EL (cell line): ENCODE data around the gene MOXD1.
A peak's percentile ranks its signal among the peaks of the same experiment; 100 is the strongest.
"Not testable (repeated sequence)": the region's sequence is repeated elsewhere in the genome, so short reads cannot be mapped to it uniquely, and the experiment has no call there.

Experiments used
- DNase-seq: peaks from one replicate; pipeline ENCODE4 v3.0.0-alpha.2; 2016

Gene MOXD1

DNA sequence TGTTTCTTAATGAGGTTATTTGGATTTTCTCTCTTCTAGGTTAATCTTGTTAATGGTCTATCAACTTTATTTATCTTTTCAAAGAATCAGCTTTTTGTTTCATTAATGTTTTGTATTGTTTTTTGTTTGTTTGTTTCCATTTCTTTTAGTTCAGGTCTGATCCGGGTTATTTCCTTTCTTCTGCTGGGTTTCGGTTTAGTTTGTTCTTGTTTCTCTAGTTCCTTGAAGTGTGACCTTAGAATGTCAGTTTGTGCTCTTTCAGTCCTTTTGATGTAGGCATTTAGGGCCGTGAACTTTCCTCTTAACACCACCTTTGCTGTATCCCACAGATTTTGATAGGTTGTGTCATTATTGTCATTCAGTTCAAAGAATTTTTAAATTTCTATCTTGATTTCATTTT is 49.3 kb downstream of the MOXD1 start:
- DNase-seq = not testable (repeated sequence)

DNA sequence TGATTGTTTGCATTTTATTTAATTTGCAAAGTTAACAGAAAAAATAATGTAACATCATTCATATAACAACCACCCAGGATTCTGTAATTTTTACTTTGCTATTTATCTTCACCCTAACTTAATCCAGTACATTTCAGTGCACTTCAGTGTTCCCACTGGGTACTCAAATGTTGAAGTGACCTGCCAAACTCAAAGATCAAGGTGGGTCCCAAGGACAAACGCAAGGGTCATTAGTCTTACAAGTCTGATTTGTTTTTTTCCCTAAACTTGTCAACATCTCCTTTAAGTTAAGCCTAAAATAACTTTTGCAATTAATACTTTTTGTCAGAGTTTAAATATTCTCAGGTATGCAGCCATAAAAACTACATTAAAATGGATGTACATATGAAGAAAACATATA is 53.0 kb downstream of the MOXD1 start:
- no peak for DNase-seq

DNA sequence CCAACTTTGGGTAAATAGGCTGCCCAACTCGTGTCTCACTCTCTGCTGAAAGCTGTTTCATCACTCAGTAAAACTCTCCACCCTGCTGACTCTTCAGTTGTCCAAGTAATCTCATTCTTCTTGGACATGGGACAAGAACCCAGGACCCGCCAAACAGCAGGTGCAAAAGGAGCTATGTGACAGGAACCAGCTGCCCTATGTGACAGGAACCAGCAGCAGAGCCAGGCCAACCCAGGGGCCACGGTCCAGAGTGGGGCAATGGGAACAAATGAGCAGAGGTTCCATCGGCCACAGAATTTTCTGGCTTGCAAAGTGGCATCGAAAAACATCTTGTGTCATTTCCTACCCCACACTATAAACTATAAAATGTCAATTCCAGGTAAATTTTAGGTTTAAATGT is 56.5 kb downstream of the MOXD1 start:
- no peak for DNase-seq

DNA sequence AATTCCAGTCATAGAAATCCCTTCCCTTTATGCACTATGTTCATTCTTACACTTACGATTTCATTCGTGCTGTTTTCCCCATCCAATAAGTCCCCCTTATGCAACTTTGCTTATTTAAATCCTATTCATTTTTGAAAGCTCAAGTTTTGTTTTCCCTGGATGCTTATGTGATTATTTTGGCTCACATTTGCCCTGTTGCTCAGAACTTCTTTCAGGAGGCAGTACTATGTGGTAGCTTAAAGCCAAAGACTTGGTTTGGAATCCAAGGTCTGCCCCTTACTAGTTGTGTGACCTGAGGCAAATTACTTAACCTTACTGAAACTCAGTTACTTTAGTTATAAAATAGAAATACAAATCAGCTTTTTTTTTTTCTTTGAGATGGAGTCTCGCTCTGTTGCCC is 59.6 kb downstream of the MOXD1 start:
- DNase-seq = no peak

DNA sequence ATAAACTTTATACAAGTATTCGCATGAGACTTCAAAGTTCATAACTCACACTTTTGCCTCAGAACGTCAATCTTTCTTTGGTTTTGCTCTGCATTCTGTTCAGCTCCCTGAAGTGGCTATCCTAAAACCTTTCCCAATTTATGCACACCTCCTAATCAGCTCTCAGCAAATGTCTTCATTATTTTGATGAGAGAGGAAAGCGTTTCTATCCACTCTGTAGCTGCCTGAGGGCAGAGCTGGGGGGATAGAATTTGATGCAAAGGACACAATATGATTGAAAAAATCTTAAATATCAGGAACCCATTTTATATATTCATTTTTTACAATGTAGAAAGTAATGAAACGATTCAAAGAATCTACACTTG is 66.8 kb downstream of the MOXD1 start:
- DNase-seq = no peak

DNA sequence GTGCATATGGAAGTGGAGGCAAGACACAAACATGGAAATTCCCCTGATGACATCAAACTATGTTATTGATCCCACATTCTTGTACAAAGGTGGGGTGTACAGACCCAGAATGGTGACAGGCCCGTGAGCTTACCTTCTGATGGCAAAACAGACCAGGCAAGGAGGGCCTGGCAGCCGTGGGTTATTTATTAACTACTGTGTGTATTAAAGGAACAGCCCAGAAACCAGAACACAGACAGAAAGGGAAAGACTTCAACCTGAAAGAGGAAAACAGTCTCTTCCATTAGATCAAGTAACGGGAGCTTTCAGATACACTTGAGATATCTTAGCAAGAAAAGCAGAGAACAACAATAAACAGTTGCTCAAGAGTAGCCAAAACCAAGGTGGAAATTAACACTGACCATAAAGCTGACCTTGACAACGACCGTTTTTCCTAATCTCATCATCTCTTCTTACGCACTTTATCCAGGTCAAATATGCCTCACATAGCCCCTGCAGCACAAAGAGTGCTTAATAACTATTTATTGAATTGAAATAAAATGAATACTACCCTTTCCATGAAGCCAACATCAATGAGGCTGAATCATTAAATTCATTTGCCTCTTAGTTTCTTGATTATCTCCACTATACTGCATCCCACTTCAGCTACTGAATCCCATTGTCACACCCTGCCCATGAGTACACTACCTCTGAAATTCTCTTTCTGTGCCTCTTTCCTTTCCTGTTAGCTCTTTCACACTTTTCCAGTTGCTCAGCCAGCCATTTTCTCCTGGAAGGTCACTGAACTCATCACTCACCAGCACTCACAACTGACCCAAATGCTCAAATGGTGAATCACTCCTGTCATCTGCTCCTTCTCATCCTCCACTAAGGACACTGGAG is 67.4 kb downstream of the MOXD1 start:
- peak; percentile 96 for DNase-seq

DNA sequence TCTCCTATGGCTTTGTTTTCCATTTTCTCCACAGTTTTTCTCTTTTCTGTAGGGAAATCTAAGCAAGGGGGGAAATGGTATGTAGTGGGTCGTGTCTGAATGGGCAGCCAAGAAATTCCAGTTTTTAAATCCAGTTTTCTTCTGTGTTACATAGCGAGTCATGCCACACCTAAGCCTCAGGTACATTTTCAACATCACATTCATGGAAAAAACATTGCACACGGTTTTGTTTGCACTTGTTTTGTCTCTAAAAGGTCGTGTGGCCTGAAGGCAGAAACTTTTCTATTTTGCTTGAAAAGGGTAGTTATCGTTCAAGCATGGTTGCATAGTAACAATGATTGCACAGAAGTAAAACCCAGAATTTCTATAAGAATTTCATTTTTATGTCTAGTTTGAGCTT is 70.5 kb downstream of the MOXD1 start:
- DNase-seq = no peak

DNA sequence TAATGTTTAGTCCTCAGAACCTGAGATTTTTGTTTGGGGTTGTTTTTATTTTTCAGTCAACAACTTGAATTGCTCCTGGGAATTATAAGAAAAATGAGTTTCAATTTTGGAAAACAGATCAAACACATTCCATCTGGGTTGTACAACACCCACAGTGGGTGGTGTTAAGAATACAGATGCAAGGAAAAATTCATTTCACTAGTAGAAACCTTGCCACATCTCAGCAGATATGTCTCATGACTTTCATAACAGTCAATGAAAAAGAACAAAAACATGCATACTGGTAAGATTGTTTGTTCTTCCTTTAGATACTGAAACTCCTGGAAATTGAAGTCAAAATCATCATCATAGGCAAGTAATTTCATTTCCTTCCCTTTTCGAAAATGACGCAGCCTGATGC is 78.9 kb downstream of the MOXD1 start:
- DNase-seq = no peak

DNA sequence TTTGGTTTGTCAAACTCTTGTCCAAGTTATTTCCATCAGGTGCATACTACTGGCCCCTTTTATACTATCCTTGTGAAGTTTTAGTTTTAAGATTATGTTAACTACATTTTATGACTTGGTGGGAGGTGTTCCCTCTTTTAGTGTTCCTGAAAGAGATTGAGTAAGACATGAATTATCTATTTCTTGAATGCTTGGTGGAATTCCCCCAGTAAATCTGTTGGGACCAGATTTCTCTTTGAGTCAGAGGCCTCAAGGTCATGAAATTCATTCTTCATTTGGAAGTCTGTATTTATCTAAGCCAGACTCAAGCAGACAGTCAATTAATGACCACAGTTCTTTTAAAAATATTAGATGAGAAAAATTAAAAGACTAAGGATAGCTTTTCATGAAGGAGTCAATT is 81.3 kb downstream of the MOXD1 start:
- peak; percentile 78 for DNase-seq

DNA sequence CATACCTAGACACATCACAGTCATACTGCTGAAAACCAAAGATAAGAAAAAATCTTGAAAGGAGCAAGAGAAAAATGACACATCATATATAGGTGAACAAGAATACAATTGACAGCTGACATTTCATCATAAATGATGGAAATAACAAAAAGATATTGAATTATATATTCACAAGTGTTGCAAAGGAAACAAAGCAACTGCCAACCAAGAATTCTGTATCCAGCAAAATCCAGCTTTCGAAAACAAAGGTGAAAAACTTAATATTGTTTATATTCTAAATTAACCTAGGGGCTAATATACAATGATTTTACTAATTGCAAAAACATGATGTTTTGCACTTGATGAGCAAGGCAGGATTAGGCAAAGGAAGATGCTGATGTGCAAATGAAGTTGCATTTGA is 84.3 kb downstream of the MOXD1 start:
- no peak for DNase-seq

DNA sequence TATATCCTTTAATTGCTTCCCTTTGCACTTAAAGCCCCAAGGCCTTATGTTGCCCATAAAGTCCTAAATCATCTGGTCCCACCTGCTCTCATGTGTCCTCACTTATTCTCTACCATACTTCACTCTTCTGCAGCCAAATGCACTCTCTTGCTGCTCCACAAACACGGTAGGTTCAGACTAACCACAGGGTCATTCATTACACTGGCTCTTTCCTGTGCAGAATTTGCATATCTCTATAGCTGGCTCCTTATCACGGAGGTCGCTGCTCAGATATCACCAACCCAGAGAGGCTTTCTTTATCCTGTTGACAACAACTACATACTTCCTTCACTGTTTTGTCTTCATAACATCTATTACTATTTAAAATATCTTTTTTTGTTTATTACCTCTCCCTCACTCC is 86.8 kb downstream of the MOXD1 start:
- DNase-seq = no peak

DNA sequence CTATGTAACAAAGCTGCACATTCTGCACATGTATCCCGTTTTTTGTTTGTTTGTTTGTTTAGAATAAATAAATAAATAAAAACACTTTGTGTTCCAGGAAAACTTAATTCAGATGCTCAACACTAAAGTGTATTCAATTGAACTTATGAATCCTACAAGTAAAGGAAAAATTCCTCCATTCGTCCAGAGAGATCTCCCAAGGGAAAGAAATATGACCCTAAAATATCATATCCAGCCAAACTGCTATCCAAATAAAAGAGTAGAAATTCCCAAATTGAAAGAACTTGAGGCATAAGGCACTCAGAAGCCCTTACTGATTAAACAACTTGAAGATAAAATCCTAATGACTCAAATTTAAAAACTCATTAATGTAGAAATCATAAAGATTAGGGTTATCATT is 90.4 kb downstream of the MOXD1 start:
- DNase-seq = no peak

DNA sequence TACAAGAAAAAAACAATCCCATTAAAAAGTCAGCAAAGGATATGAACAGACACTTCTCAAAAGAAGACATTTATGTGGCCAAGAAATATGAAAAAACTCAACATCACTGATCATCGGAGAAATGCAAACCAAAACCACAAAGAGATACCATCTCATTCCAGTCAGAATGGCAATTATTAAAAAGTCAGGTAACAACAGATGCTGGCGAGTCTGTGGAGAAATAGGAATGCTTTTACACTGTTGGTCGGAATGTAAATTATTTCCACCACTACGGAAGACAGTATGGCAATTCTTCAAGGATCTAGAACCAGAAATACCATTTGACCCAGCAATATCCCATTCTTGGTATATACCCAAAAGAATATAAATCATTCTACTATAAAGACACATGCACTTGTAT is 91.1 kb downstream of the MOXD1 start:
- peak; percentile 28 for DNase-seq

DNA sequence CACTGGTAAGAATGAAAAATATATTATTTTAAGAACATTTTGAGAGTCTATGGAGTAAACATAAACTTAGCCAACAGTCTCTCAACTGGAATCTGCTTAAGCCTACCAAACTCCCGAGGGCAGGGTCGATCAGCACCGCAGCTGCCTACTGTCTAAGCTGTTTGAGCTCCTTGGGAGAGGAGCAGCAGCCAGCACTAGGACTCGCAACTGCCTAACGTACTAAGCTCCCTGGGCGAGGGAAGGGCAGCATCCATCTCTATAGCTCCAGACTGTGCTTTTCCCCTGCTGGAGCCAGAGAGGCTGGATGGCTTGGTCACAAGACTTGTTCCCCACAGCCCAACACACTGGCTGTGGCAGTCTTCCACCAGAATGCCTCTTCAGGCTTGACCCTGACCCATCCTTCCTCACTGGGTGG is 96.4 kb downstream of the MOXD1 start:
- no peak for DNase-seq

DNA sequence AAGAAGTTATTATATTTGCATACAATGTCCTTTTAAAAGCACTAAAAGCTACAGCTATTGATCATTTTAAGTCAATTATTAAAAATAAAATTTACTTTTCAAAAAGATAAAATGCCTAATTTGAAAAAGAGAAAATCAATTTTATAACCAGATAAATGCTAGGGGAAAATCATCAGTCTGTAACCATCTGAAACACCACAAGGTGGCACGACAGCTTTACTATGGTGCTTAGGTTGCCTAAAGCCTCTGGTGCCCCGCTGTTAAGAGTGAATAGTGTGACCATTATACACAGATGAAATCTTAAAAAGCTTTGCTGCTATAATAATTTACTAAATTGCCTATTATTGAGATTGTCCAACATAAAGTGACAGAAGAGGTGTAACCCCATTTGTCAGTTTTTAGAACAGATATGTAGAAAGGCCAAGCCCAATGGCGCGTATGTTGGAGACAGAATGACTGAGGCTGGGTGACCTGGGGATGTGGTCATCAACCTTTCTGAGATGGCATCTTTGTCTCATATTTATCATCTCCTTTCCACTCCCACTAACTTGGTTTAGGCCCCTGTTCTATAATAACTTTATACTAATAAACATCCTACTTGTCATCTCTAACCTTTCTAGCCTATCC is 100.8 kb downstream of the MOXD1 start:
- peak; percentile 50 for DNase-seq

DNA sequence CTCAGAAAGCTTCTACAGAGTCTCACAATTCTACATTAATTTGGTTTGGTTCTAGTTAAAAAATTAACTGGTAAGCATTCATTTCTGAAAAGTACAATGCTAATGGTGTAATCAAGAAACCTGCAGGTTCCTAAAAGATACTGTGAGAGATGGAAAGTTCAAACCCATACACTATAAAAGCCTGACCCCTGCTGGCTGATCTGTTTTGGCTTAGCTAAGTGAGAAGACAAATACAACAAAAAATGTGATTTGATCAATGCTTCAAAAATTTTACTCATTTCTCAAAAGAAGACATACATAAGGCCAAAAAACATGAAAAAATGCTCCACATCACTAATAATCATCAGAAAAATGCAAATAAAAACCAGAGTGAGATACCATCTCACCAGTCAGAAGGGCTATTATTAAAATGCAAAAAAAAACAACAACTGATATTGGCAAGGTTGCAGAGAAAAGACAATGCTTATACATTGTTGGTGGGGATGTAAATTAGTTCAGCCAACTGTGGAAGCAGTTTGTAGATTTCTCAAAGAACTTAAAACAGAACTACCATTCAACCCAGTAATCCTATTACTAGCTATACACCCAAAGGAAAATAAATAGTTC is 102.8 kb downstream of the MOXD1 start:
- peak; percentile 46 for DNase-seq

DNA sequence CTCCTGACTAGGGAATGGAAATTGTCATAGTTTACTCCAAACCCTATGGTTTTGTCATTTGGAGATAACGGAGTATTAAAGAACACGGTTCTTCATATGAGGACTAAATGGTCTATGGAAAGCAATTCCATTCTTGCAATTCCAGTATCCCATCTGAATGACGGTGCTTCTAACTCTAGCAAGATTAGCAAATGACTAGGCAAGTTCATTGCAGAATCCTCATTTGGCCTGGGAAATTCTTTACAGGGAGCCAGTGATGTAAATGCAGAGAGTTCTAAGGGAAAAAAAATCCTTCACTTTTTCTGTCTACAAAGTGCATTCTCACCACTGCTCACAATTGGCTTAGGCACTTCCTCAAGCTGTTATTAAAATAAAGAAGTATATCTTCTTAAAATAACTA is 111.5 kb downstream of the MOXD1 start:
- no peak for DNase-seq

DNA sequence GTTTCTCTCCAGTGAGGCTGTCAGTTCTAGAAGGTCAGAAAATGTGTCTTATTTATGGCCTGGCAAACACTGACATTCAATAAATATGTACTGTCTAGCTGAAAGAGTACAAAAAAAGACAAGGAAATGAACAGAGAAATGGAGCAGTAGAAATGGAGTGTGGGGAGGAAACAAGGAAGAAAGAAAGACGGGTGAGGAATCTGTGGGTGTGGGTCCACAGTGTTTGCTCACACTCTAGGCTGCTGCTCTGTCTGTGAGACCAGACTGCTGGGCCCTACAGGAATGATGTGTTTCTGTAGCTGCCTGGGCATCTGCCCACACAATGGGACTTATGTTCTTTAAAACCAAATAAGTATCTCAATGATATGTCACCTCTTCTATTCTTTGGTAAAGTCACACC is 114.2 kb downstream of the MOXD1 start:
- DNase-seq = no peak

DNA sequence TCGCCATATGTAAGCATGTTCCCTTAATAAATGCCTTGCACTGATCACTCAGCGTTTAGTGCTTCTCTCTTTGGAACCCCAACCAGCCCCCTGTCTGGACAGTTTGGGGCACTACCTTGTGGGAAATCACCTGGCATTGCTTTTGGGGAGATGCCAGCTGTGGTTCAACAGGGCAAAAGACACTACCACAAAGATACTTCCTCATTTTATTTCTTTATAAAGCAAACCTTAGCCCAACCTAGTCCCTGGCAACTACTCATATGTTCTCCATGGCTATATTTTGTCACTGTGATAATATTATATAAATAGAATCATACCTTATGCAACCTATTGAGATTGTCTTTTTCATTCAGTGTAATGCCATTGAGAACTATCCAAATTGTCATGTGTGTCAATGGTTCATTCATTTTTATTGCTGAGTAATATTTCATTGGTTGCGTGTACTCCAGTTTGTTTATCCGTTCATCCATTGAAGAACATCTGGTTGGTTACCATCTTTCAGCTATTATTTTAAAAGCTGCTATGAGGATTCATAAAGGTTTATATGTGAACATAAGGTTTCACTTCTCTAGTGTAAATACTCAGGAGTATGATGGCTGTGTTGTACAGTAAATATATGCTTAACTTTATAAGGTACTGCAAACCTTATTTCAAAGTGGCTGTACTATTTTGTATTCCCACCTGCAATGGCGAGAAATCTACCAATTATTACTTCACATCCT is 114.8 kb downstream of the MOXD1 start:
- no peak for DNase-seq

DNA sequence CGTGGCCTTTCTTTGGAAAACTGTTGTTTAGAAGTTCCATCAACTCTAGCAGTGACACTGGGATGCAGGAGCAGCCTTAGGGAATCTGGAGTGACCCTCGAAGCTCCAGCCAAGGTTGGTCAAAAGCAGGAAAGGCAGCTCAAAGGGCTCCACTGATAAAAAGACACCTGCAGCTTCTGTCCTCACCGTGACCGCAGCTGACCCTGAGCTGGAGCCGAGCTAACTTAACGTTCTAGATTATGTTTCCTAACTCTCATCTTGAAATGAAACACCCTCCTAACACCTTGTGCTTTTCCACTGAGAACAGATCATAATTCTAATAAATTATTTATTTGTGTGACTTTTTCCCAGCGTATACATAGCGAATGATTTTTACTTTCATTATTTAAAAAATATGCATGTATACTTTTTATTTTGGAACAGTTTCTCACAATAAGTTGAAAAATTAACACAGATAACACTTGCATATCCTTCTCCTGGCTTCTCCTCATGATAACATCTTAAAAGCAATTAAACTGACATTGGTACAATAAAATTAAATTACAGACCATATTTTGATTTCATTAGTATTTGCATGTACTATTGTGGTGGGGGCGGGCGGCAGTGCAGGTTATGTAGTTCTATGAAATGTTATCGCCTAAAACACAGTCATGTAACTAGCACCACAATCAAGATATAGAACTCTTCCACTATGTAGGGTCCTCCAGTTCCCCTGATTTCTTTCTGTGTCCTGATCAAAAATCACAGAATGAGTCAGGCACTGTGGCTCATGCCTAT is 116.1 kb downstream of the MOXD1 start:
- DNase-seq = no peak

DNA sequence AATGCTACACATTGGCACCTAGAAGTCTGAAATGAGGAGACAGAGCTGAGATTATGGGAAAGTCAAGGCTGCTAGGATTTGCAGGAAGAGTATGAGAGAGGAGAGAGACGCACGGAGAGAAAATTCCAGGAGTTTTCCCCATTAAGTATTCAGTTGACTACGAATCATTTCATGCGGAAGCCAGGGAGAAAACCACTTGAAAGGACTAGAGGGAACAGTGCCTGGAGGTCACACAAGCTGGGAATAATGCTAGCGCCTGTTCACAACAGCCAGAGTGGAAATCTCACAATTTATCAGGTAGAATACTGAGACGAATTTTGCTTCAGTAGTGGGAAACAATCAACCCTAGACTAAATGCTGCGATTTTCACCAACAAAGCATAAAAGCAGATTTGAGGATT is 118.6 kb downstream of the MOXD1 start:
- DNase-seq = no peak

DNA sequence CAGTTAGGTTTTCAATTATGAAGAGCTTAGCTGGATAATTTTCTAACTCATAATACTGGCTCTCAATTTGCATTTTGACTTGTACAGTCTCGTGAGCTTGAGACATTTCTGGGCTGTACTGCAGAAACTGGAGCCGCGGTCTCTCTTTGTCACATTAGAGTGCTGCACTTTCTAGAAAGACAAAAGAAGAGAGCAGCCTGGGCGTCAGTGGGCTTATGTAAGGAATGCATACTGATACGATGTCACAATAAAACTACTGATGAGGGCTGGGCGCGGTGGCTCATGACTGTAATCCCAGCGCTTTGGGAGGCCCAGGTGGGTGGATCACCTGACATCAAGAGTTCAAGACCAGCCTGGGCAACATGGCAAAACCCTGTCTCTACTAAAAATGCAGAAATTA is 120.8 kb downstream of the MOXD1 start:
- DNase-seq = no peak

DNA sequence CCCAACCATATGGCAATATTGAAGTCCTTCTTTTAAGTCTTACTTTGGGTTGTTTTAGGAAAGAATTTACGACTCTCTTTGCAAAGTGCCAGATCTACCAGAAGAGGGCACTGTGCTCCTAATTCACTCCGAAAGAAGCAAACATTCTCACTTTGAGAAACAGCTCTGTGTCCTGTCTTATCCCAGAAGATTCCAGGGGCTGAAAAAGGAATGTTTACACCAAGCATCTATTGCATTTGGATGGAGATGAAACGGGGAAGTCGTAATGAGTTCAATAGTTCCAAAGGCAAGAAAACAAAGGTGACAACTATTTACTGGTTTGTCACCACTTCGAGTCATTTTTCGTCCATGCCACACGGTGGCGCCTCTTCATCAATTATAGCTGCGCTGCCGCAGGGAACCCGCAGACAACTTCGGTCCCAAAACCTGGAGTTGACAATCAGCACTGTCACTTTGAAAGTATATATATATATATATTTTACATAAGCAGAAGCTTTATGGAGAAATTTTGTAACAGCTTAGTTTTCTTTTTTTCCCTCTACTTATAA is 121.6 kb downstream of the MOXD1 start:
- peak; percentile 77 for DNase-seq
